HG03354 (cell line): ENCODE data around the gene LMF1.
"Not testable (repeated sequence)": the region's sequence is repeated elsewhere in the genome, so short reads cannot be mapped to it uniquely, and the experiment has no call there.

Source experiments
- ATAC-seq: cut with Tn5 transposase; IDR thresholded peaks from one replicate; pipeline ENCODE4 v1.9.1; 2021; ENCODE audit warnings: mild to moderate bottlenecking; ENCODE audit not compliant: unreplicated experiment, poor library complexity, severe bottlenecking

The LMF1 gene

GRCh38 chr16:843771-844170 is 127.0 kb downstream of the LMF1 start:
- no peak for ATAC-seq

- no peak for ATAC-seq
Observed at GRCh38 chr16:842711-843560, 127.8 kb downstream of the LMF1 start.

- ATAC-seq = no peak
Observed at GRCh38 chr16:842061-842476, 128.7 kb downstream of the LMF1 start.

- ATAC-seq = no peak
Observed at GRCh38 chr16:841455-842060, 129.2 kb downstream of the LMF1 start.

GRCh38 chr16:840561-841454 is 130.0 kb downstream of the LMF1 start:
- ATAC-seq = no peak

- ATAC-seq = no peak
Observed at GRCh38 chr16:839643-840408, 131.0 kb downstream of the LMF1 start.

GRCh38 chr16:838741-839140 is 132.0 kb downstream of the LMF1 start:
- no peak for ATAC-seq

GRCh38 chr16:836822-837221 is 134.0 kb downstream of the LMF1 start:
- ATAC-seq = not testable (repeated sequence)

GRCh38 chr16:836221-836620 is 134.6 kb downstream of the LMF1 start:
- no peak for ATAC-seq

GRCh38 chr16:835373-835772 is 135.4 kb downstream of the LMF1 start:
- ATAC-seq = no peak

- no peak for ATAC-seq
Observed at GRCh38 chr16:833411-833810, 137.4 kb downstream of the LMF1 start.

- ATAC-seq = no peak
Observed at GRCh38 chr16:832652-833336, 138.0 kb downstream of the LMF1 start.

GRCh38 chr16:831571-832413 is 139.0 kb downstream of the LMF1 start:
- ATAC-seq = no peak

GRCh38 chr16:830871-831570 is 139.8 kb downstream of the LMF1 start:
- ATAC-seq = no peak

GRCh38 chr16:830107-830870 is 140.5 kb downstream of the LMF1 start:
- no peak for ATAC-seq

GRCh38 chr16:828891-829290 is 141.9 kb downstream of the LMF1 start:
- no peak for ATAC-seq

- no peak for ATAC-seq
Observed at GRCh38 chr16:827513-827912, 143.3 kb downstream of the LMF1 start.
